ENCODE data around the gene TRIM13. TPM values are rescaled to one million over a fixed set of nuclear protein-coding genes. Genes with fewer than 3 reads are reported as not detected.

The TRIM13 gene
- total RNA-seq, 1 donor, result 21.7 TPM

DNA sequence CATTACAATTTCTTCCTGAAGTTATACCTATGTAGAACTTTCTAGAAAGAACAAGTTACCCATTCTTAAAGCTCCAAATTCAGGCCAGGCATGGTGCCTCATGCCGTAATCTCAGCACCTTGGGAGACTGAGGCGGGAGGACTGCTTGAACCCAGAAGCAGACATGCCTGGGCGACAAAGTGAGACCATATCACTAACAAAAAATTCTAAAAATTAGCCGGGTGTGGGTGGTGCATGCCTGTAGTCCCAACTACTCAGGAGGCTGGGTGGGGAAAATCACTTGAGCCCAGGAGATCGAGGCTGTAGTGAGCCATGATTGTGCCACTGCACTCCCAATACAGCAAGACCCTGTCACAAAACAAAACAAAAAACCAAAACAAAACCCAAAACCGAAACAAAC is 41.4 kb downstream of the TRIM13 start:
- Histone ChIP-seq H3K4me1 (ENCODE audit: insufficient read depth, low read length) (peaks cover 10% of the 10 kb centered on the region), H4K20me1 (ENCODE audit: insufficient read depth, low read length) (no peaks in the 10 kb centered on the region), H3K4me3 (ENCODE audit: insufficient read depth, low read length) (no peak overlapping the region), H3K27ac (ENCODE audit: low read depth, low read length) (no peak overlapping the region), H3K27me3 (ENCODE audit: insufficient read depth, low read length) (no peaks in the 10 kb centered on the region), H3K36me3 (ENCODE audit: insufficient read depth, low read length) (peaks cover 29% of the 10 kb centered on the region), H3K9me3 (ENCODE audit: low read depth, low read length) (no peaks in the 10 kb centered on the region), H2AFZ (ENCODE audit: low read length) (no peak overlapping the region), H3K79me2 (ENCODE audit: insufficient read depth, low read length) (peaks cover 4% of the 10 kb centered on the region), H3K4me2 (ENCODE audit: insufficient read depth, low read length) (no peak overlapping the region)
- no peak for DNase-seq (ENCODE audit: insufficient read length, low spot score, missing footprints)
- no peak for TF ChIP-seq CTCF (IDR thresholded peaks at IDR 0.05; ENCODE audit: extremely low read depth, low read depth, low read length)

GRCh38 chr13:50052478-50052877 is 55.6 kb downstream of the TRIM13 start:
- TF ChIP-seq CTCF (IDR thresholded peaks at IDR 0.05; ENCODE audit: extremely low read depth, low read depth, low read length), result no peak
- Histone ChIP-seq H3K79me2 (ENCODE audit: insufficient read depth, low read length) (peaks cover 76% of the 10 kb centered on the region), H3K27me3 (ENCODE audit: insufficient read depth, low read length) (no peaks in the 10 kb centered on the region), H3K36me3 (ENCODE audit: insufficient read depth, low read length) (peaks cover 24% of the 10 kb centered on the region), H3K9me3 (ENCODE audit: low read depth, low read length) (no peaks in the 10 kb centered on the region), H3K27ac (ENCODE audit: low read depth, low read length) (no peak overlapping the region), H3K4me1 (ENCODE audit: insufficient read depth, low read length) (no peaks in the 10 kb centered on the region), H3K4me2 (ENCODE audit: insufficient read depth, low read length) (no peak overlapping the region), H3K4me3 (ENCODE audit: insufficient read depth, low read length) (no peak overlapping the region), H4K20me1 (ENCODE audit: insufficient read depth, low read length) (no peaks in the 10 kb centered on the region), H2AFZ (ENCODE audit: low read length) (no peak overlapping the region)
- DNase-seq (ENCODE audit: insufficient read length, low spot score, missing footprints), result no peak

GRCh38 chr13:50053844-50054243 is 57.0 kb downstream of the TRIM13 start:
- no peak overlapping the region for H3K4me3 ChIP-seq (ENCODE audit: insufficient read depth, low read length)
- no peak for TF ChIP-seq CTCF (IDR thresholded peaks at IDR 0.05; ENCODE audit: extremely low read depth, low read depth, low read length)
- no peak for DNase-seq (ENCODE audit: insufficient read length, low spot score, missing footprints)
- no peak overlapping the region for H2AFZ ChIP-seq (ENCODE audit: low read length)
- no peaks in the 10 kb centered on the region for H3K9me3 ChIP-seq (ENCODE audit: low read depth, low read length)
- H3K79me2 ChIP-seq (ENCODE audit: insufficient read depth, low read length), result peaks cover 80% of the 10 kb centered on the region
- no peaks in the 10 kb centered on the region for H4K20me1 ChIP-seq (ENCODE audit: insufficient read depth, low read length)
- peaks cover 19% of the 10 kb centered on the region for H3K36me3 ChIP-seq (ENCODE audit: insufficient read depth, low read length)
- H3K27me3 ChIP-seq (ENCODE audit: insufficient read depth, low read length), result no peaks in the 10 kb centered on the region
- no peaks in the 10 kb centered on the region for H3K4me1 ChIP-seq (ENCODE audit: insufficient read depth, low read length)
- H3K4me2 ChIP-seq (ENCODE audit: insufficient read depth, low read length), result no peak overlapping the region
- no peak overlapping the region for H3K27ac ChIP-seq (ENCODE audit: low read depth, low read length)

DNA sequence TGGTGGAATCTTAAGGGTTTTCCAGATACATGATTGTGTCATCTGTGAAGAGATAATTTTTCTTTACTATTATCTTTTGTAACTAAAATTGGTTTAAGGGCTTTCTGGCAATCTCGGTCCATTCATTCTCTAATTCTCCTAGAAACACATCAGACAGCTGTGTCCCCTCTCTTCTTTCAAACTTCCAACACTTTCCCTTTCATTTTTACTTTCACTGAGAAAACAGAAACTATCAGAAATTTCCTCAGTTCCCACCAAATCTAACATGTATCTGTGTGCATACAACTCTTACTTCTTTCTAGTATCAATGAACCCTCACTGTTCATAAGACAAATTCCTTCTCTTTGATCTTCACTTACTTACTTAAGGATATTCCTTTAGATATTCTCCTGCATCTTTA is 58.6 kb downstream of the TRIM13 start:
- Histone ChIP-seq H2AFZ (ENCODE audit: low read length) (no peak overlapping the region), H4K20me1 (ENCODE audit: insufficient read depth, low read length) (no peaks in the 10 kb centered on the region), H3K36me3 (ENCODE audit: insufficient read depth, low read length) (peaks cover 23% of the 10 kb centered on the region), H3K79me2 (ENCODE audit: insufficient read depth, low read length) (peaks cover 84% of the 10 kb centered on the region), H3K27me3 (ENCODE audit: insufficient read depth, low read length) (no peaks in the 10 kb centered on the region), H3K4me2 (ENCODE audit: insufficient read depth, low read length) (peak overlapping the region; percentile 9), H3K4me1 (ENCODE audit: insufficient read depth, low read length) (no peaks in the 10 kb centered on the region), H3K9me3 (ENCODE audit: low read depth, low read length) (no peaks in the 10 kb centered on the region), H3K27ac (ENCODE audit: low read depth, low read length) (peak overlapping the region; percentile 7), H3K4me3 (ENCODE audit: insufficient read depth, low read length) (no peak overlapping the region)
- peak; percentile 35 for DNase-seq (ENCODE audit: insufficient read length, low spot score, missing footprints)
- TF ChIP-seq CTCF (IDR thresholded peaks at IDR 0.05; ENCODE audit: extremely low read depth, low read depth, low read length), result no peak
